Measurements from ENCODE around the gene PPP1R14D.

Gene PPP1R14D, protein sequence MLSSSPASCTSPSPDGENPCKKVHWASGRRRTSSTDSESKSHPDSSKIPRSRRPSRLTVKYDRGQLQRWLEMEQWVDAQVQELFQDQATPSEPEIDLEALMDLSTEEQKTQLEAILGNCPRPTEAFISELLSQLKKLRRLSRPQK

DNA sequence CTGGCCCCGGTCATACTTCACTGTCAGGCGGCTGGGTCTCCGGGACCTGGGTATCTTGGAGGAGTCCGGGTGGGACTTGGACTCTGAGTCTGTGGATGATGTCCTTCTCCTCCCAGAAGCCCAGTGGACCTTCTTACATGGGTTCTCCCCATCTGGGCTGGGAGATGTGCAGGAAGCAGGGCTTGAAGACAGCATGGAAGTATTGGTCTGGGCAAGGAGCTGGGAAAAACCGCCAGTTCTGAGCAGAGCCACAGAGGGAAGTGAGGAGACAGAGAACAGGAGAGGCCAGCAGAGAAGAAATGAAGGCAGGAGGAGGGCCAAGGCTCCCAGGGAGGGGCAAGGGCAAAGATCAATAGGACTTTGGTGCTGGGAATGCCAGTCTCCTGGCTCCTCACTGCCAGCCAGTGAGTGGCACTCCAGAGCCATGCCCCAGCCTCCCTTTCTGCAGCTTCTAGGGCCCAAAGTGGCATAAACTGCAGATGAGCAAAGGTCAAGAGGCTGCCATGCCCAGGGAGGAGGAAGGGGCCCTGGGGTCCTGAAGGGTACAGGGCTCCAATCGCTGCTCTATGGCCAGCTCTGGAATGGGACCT is at the start of gene PPP1R14D:
Gene PPP1R14D, minus strand, starts transcription at position 262 of the 590 bp plus-strand sequence. Its CDS starts 67 bp downstream, at position 195.
- H3K27ac ChIP-seq: no peak within 1 kb of the TSS
- TF ChIP-seq ZFX (IDR thresholded peaks at IDR 0.05; ENCODE audit: borderline replicate concordance) (no peak), CTCF (IDR thresholded peaks at IDR 0.05) (peak; percentile 12; the same call in 1 of the 2 replicates)

DNA sequence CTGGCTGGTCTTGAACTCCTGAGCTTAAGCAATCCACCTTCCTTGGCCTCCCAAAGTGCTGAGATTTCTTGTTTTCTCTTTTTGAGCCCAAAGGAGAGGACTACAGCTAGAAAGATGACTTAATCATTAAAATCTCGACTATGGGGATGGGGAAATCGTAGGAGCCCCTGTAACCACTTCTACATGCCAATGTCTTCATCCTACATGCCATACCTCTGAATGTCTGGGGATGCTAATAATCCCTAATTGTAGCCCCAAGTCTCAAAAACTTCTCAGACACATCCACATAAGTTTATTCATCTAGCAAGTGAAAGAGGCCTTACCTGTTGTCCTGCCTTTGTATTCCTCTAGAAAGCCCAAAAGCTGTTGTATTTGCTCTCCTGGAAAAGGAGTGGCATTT is 49.2 kb upstream of the PPP1R14D start:
- no peak for TF ChIP-seq CTCF (IDR thresholded peaks at IDR 0.05)
- no peak for TF ChIP-seq ZFX (IDR thresholded peaks at IDR 0.05; ENCODE audit: borderline replicate concordance)
- H3K27ac ChIP-seq: no peak overlapping the region

DNA sequence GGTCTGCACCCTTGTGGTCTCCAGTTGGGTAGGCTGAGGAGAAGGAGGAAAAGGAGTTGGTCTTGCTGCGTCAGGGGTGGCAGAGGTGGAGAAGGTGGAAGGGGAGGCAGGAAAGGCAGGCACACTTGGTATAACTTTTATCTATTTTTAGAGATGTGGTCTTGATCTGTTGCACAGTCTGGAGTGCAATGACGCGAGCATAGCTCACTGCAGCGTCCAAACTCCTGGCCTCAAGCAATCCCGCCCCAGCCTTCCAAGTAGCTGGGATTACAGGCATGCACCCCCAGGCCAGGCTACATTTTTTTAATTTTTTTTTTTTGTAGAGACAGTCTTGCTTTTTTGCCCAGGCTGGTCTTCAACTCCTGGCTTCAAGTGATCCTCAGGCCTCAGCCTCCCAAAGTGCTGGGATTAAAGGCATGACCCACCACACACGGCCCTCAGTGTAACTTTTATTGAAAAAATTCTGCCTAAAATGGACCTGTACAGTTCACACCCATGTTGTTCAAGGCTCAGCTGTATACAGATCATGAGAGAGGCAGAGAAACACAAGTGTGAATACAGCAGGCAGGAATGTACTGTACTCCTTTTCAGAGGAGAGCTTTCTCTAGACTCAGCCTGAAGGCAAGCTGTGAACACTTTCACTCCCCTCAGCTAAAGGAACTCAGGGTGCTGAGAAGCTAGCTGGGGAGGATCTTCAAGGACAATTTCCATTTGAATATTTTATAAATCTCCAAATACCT is 47.7 kb upstream of the PPP1R14D start:
- no peak overlapping the region for H3K27ac ChIP-seq
- TF ChIP-seq CTCF (IDR thresholded peaks at IDR 0.05): no peak

DNA sequence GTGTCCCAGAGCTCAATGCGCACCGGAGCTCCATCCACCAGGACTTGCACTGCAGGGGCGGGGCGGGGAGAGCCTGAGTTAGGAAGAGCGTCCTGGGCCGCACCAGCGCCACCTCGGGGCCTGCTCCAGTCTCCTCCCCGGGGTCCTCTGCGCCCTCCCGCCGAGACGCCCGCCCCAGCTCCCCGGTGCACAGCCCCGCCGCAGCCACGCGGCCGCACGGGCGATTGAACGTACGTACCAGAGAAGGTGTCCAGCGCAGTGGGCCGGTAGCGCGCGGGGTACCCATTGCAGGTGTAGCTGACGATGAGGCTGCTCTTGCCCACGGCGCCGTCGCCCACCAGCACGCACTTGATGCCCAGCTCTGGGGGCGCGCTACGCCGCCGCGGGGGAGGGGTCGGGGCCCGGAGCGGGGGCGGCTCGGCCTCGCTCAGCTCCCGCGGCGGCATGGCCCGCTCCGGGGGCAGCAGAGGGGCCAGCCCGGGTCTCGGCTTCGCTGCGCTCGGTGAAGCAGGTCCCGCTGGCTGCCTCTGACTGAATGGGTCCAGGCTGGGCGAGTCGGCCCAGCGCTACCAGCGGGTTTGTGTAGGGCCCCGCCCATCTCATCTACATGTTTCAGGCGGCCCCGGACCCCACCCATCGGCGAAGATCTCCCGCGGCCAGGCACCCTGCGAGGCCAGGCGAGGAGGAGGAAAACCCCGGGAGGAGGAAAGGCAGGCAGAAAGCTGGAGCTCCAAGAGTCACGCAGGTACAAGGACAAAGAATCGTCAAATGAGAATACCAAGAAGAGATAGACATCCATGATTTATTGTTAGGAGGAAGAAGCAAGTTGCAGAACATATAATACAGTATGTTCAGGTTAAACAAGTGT is 45.4 kb upstream of the PPP1R14D start, which contains the start of gene RHOV:
Gene RHOV, minus strand, starts transcription at position 541 of the 868 bp plus-strand sequence. Its CDS starts 95 bp downstream, at position 446.
- TF ChIP-seq ZFX (IDR thresholded peaks at IDR 0.05; ENCODE audit: borderline replicate concordance) (no peak), CTCF (IDR thresholded peaks at IDR 0.05) (peak; percentile 90)
- peak within 1 kb of the TSS; percentile 69 for H3K27ac ChIP-seq

DNA sequence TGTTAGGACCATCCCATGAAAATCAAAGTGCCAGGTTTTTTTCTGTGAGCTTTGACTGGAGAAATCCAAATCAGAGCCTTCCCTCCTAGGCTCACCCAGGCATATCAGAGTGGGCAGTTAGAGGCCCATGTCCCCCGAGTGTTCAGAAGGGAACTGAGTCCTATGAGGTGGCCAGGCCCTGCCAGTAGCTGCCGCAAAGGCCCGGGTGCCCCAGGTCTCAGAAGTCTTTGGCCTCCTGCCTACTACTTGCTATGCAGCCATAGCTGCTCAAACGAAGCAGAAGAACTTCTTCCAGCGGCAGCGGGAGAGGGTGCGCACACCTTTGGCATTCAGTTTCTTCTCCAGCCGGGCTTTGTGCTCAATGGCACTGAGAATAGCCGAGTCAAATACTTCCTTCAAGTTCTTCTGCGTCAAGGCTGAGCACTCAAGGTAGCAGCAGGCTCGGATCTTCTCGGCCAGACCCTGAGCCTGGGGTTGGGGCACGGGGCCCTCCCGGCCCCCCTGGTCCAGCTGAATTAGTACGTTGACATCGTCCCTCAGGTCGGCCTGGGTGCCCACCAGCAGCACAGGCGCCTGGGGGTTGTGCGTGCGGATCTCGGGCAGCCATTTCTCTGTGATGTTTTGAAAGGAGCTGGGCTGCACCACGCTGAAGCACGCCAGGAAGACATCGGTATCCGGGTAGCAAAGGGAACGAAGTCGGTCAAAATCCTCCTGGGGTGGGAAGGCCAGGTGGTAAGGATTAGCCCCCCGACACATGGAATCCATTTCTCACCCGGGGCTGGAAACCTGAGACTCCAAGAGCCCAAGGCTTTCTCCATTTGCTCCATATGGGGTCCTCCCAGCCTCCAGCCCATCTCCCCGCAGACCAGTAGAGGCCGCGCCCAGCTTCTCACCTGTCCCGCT is 44.5 kb upstream of the PPP1R14D start:
- peak overlapping the region; percentile 69 for H3K27ac ChIP-seq

More for the DNA sequence above, 44.5 kb upstream of the PPP1R14D start:
- no peak for TF ChIP-seq CTCF (IDR thresholded peaks at IDR 0.05)
- no peak for TF ChIP-seq ZFX (IDR thresholded peaks at IDR 0.05; ENCODE audit: borderline replicate concordance)

All from 22Rv1 (cell line).